ENCODE results near the gene BPIFA2. TPM values are rescaled to one million over a fixed set of nuclear protein-coding genes. Genes with fewer than 3 reads are reported as not detected.

BPIFA2 gene
- total RNA-seq, 4 donors from 2014 or later = not detected

GRCh38 chr20:33132513-33133372, 35.2 kb upstream of the BPIFA2 start:
- no peaks in the 10 kb centered on the region for H3K9me3 ChIP-seq
- H3K27ac ChIP-seq = no peak overlapping the region
- TF ChIP-seq POLR2A (IDR thresholded peaks at IDR 0.05) = no peak
- TF ChIP-seq CTCF (IDR thresholded peaks at IDR 0.05) = no peak
- H3K4me1 ChIP-seq = no peaks in the 10 kb centered on the region
- no peak for DNase-seq
- H3K27me3 ChIP-seq = no peaks in the 10 kb centered on the region
- intact Hi-C loops (cut with DNase I) = no loop called here
- 49 to 54% methylated on average over 11 to 13 of the region's 14 CpGs for WGBS, 2 donors
- no peak overlapping the region for H3K4me3 ChIP-seq (replicated peaks in 1 of 3)
- no peaks in the 10 kb centered on the region for H3K36me3 ChIP-seq

GRCh38 chr20:33133373-33133941, 34.5 kb upstream of the BPIFA2 start:
- intact Hi-C loops (cut with DNase I) = no loop called here
- 85 to 91% methylated on average over 9 to 10 of the region's 11 CpGs for WGBS, 2 donors
- no peaks in the 10 kb centered on the region for H3K27me3 ChIP-seq
- no peaks in the 10 kb centered on the region for H3K9me3 ChIP-seq
- H3K4me1 ChIP-seq = no peaks in the 10 kb centered on the region
- no peak for TF ChIP-seq POLR2A (IDR thresholded peaks at IDR 0.05)
- no peak for TF ChIP-seq CTCF (IDR thresholded peaks at IDR 0.05)
- no peak overlapping the region for H3K4me3 ChIP-seq (replicated peaks in 1 of 3)
- H3K36me3 ChIP-seq = no peaks in the 10 kb centered on the region
- H3K27ac ChIP-seq = no peak overlapping the region
- DNase-seq = no peak

- TF ChIP-seq CTCF (IDR thresholded peaks at IDR 0.05) = no peak
- TF ChIP-seq POLR2A (IDR thresholded peaks at IDR 0.05) = no peak
- H3K4me1 ChIP-seq = no peaks in the 10 kb centered on the region
- H3K9me3 ChIP-seq = no peaks in the 10 kb centered on the region
- H3K27ac ChIP-seq = no peak overlapping the region
- no peak for DNase-seq
- intact Hi-C loops (cut with DNase I) = no loop called here
- no peaks in the 10 kb centered on the region for H3K27me3 ChIP-seq
- H3K36me3 ChIP-seq = no peaks in the 10 kb centered on the region
- H3K4me3 ChIP-seq (replicated peaks in 1 of 3) = no peak overlapping the region
- WGBS, 2 donors = 84 to 86% methylated on average over 3 of the region's 3 CpGs
Measured at GRCh38 chr20:33137195-33137594, 30.8 kb upstream of the BPIFA2 start.

GRCh38 chr20:33139467-33139866, 28.5 kb upstream of the BPIFA2 start:
- Histone ChIP-seq H3K4me3 (replicated peaks in 1 of 3) (no peak overlapping the region), H3K4me1 (no peaks in the 10 kb centered on the region), H3K36me3 (no peaks in the 10 kb centered on the region), H3K27me3 (no peaks in the 10 kb centered on the region), H3K9me3 (no peaks in the 10 kb centered on the region), H3K27ac (no peak overlapping the region)
- intact Hi-C loops (cut with DNase I) = no loop called here
- DNase-seq = no peak
- no peak for TF ChIP-seq CTCF (IDR thresholded peaks at IDR 0.05)
- no peak for TF ChIP-seq POLR2A (IDR thresholded peaks at IDR 0.05)

GRCh38 chr20:33145521-33145920, 22.4 kb upstream of the BPIFA2 start:
- Histone ChIP-seq H3K4me1 (no peaks in the 10 kb centered on the region), H3K27ac (no peak overlapping the region), H3K4me3 (replicated peaks in 1 of 3) (no peak overlapping the region), H3K36me3 (no peaks in the 10 kb centered on the region), H3K9me3 (no peaks in the 10 kb centered on the region), H3K27me3 (no peaks in the 10 kb centered on the region)
- TF ChIP-seq CTCF (IDR thresholded peaks at IDR 0.05) (no peak), POLR2A (IDR thresholded peaks at IDR 0.05) (no peak)
- DNase-seq = no peak
- intact Hi-C loops (cut with DNase I) = no loop called here
- 86% methylated on average over 3 to 5 of the region's 5 CpGs for WGBS, 2 donors
